Measurements from ENCODE around the gene BLM.

GRCh38 chr15:90751300-90751825, 34.2 kb downstream of the BLM start:
- no peak for TF ChIP-seq CTCF (IDR thresholded peaks at IDR 0.05)
- TF ChIP-seq POLR2A (IDR thresholded peaks at IDR 0.05), result no peak
- TF ChIP-seq POLR2AphosphoS5 (IDR thresholded peaks at IDR 0.05), result no peak
